HepG2 (cell line): ENCODE data around the gene CTSZ. TPM values are rescaled to one million over a fixed set of nuclear protein-coding genes. Genes with fewer than 3 reads are reported as not detected.

Experiments
- ATAC-seq: fragments of 200-7000 bp; cut with Tn5 transposase; 3 replicates; pipeline ENCODE4 v1.9.1; 2020; ENCODE audit warnings: mild to moderate bottlenecking, moderate library complexity
- BruUV-seq: library from RNA; stranded (reverse); fragments of 400-500 nt; replicated peaks from 2 replicates; lab custom pipeline; 2021; lab: Mats Ljungman, UMichigan
- CTCF ChIA-PET: fragments of 300-600 bp; formaldehyde crosslinking; extraction: SDS; loops from one replicate; lab custom pipeline; 2021; ENCODE audit warnings: low total read pairs, inconsistent platforms, low intra/inter-chr PET ratio; lab: Yijun Ruan, JAX
- POLR2A ChIA-PET: fragments of 350-600 bp; sonication (Branson Sonifier 250); formaldehyde crosslinking; loops from one replicate; lab custom pipeline; 2020; ENCODE audit warnings: antibody characterized with exemption, inconsistent platforms; lab: Yijun Ruan, JAX
- DNase-seq: peaks from one replicate; pipeline ENCODE4 v3.0.0-alpha.2; 2015; ENCODE audit warnings: low spot score
- FAIRE-seq: peaks from 3 replicates; lab custom pipeline; 2011; peaks lifted over from hg19 to GRCh38; lab: Jason Lieb, UNC
- H2AFZ ChIP-seq: one replicate; pipeline ENCODE4 v1.6.1; 2011; ENCODE audit warnings: low read length, inconsistent platforms
- H3K27ac ChIP-seq: fragments of 300-600 bp; 3 replicates; pipeline ENCODE4 v1.8.0; 2011; ENCODE audit warnings: mixed run types, mild to moderate bottlenecking, mixed read lengths, low read length, inconsistent platforms; ENCODE audit not compliant: insufficient read depth; ENCODE audit errors: extremely low read length
- H3K27me3 ChIP-seq, 2 experiments: fragments of 200-600 bp in 1 of 2; 2 replicates in 1 of 2; 3 replicates in 1 of 2; pipeline versions ENCODE4 v1.6.0 to v1.8.0; 2011; ENCODE audit warnings: low read length in 2 of 2, mild to moderate bottlenecking in 2 of 2, moderate library complexity in 2 of 2, inconsistent platforms in 1 of 2; ENCODE audit not compliant: insufficient read depth in 2 of 2, control insufficient read depth in 1 of 2
- H3K36me3 ChIP-seq, 2 experiments: fragments of 200-600 bp in 1 of 2; replicated peaks in 1 of 2; 2 replicates in 1 of 2; 3 replicates in 1 of 2; pipeline versions ENCODE4 v1.5.1 to v1.8.0; 2011; ENCODE audit warnings: low read length in 2 of 2, inconsistent platforms in 1 of 2; ENCODE audit not compliant: insufficient read depth in 2 of 2, control insufficient read depth in 1 of 2
- H3K4me1 ChIP-seq: 2 replicates; pipeline ENCODE4 v1.5.1; 2012; ENCODE audit warnings: low read length, inconsistent platforms; ENCODE audit not compliant: insufficient read depth
- H3K4me2 ChIP-seq: 2 replicates; pipeline ENCODE4 v1.6.0; 2011; ENCODE audit warnings: low read depth, low read length, inconsistent platforms
- H3K4me3 ChIP-seq, 3 experiments: fragments of 200-600 bp in 1 of 3; sonication (generic), shearing (Covaris generic) in 1 of 3; replicated peaks in 1 of 3; 2 replicates each; pipeline ENCODE4 v1.5.1; 2011 to 2016; ENCODE audit warnings: low read length in 3 of 3, inconsistent platforms in 2 of 3, low read depth in 2 of 3, mild to moderate bottlenecking in 2 of 3, control low read depth in 1 of 3, mixed read lengths in 1 of 3; ENCODE audit not compliant: insufficient read depth in 1 of 3
- H3K79me2 ChIP-seq: one replicate; pipeline ENCODE4 v1.6.1; 2011; ENCODE audit warnings: low read length, inconsistent platforms; ENCODE audit not compliant: insufficient read depth
- H3K9ac ChIP-seq: 2 replicates; pipeline ENCODE4 v1.6.0; 2011; ENCODE audit warnings: mild to moderate bottlenecking, low read depth, low read length, inconsistent platforms; ENCODE audit not compliant: insufficient read depth
- H3K9me3 ChIP-seq: 2 replicates; pipeline ENCODE4 v1.5.1; 2012; ENCODE audit warnings: mild to moderate bottlenecking, low read length
- H4K20me1 ChIP-seq: 2 replicates; pipeline ENCODE4 v1.6.0; 2011; ENCODE audit warnings: inconsistent platforms, mild to moderate bottlenecking, low read length, moderate library complexity; ENCODE audit not compliant: insufficient read depth
- AHR ChIP-seq: IDR thresholded peaks from 2 replicates; pipeline ENCODE4 v1.6.1; 2018; ENCODE audit warnings: missing genetic modification reagents, missing compliant biosample characterization
- CC2D1A ChIP-seq: sonication (generic); formaldehyde crosslinking; IDR thresholded peaks from 2 replicates; pipeline ENCODE4 v1.8.1; 2023; ENCODE audit warnings: mild to moderate bottlenecking, missing genetic modification reagents
- CHD2 ChIP-seq: IDR thresholded peaks from 2 replicates; pipeline ENCODE4 v1.6.1; 2011; ENCODE audit warnings: low read depth, low read length, improper control_type of control experiment
- DNMT1 ChIP-seq: sonication (generic); formaldehyde crosslinking; IDR thresholded peaks from 2 replicates; pipeline ENCODE4 v1.5.1; 2020; ENCODE audit warnings: mild to moderate bottlenecking, missing genetic modification reagents
- KLF9 ChIP-seq: IDR thresholded peaks from 2 replicates; pipeline ENCODE4 v1.6.1; 2016; ENCODE audit warnings: low read depth
- MLLT10 ChIP-seq: sonication (generic); formaldehyde crosslinking; IDR thresholded peaks from 2 replicates; pipeline ENCODE4 v1.4.0; 2020; ENCODE audit warnings: missing genetic modification reagents
- ONECUT2 ChIP-seq: sonication (generic); formaldehyde crosslinking; IDR thresholded peaks from 2 replicates; pipeline ENCODE4 v1.4.0; 2020; ENCODE audit warnings: missing genetic modification reagents
- RXRB ChIP-seq: IDR thresholded peaks from 2 replicates; pipeline ENCODE4 v1.6.1; 2016; ENCODE audit warnings: borderline replicate concordance, missing genetic modification reagents, missing compliant biosample characterization
- SMARCC2 ChIP-seq: fragments of 450-650 bp; IDR thresholded peaks from 2 replicates; pipeline ENCODE4 v1.6.1; 2017; ENCODE audit warnings: antibody characterized with exemption, mild to moderate bottlenecking
- ZBTB7A ChIP-seq: sonication (generic); formaldehyde crosslinking; IDR thresholded peaks from 2 replicates; pipeline ENCODE4 v1.8.0; 2022; ENCODE audit warnings: mild to moderate bottlenecking, missing genetic modification reagents
- ZNF136 ChIP-seq: sonication (generic); formaldehyde crosslinking; IDR thresholded peaks from 2 replicates; pipeline ENCODE4 v1.8.1; 2022; ENCODE audit warnings: low read depth, mild to moderate bottlenecking, moderate library complexity, missing genetic modification reagents
- ZNF484 ChIP-seq: sonication (generic); formaldehyde crosslinking; IDR thresholded peaks from 2 replicates; pipeline ENCODE4 v1.5.1; 2020; ENCODE audit warnings: mild to moderate bottlenecking, low read depth, missing genetic modification reagents, borderline replicate concordance
- ZNF570 ChIP-seq: sonication (generic); formaldehyde crosslinking; IDR thresholded peaks from 2 replicates; pipeline ENCODE4 v1.4.0; 2020; ENCODE audit warnings: mild to moderate bottlenecking, missing genetic modification reagents, borderline replicate concordance
- WGBS: methylation state at CpG from one replicate; pipeline ENCODE4 v1.1.6; 2017; ENCODE audit warnings: low lambda C conversion rate; 5-methylcytosine and 5-hydroxymethylcytosine counted together
- in situ Hi-C: cut with HindIII; loops from 2 replicates; pipeline ENCODE4 v1.10.0; 2017; ENCODE audit warnings: low pct_unique_long_range_greater_than_20kb; ENCODE audit not compliant: extremely low pct_ligation_motif_present
- intact Hi-C: fragments of 100-400 bp; cut with micrococcal nuclease; formaldehyde crosslinking; loops from one replicate; pipeline ENCODE4 v1.10.0; 2022; ENCODE audit not compliant: unreplicated experiment
- polyA plus RNA-seq, 8 experiments: library from polyadenylated mRNA; depleted of rRNA in 3 of 8; stranded (reverse) in 7 of 8; unstranded in 1 of 8; fragments of >200 nt; fragmentation: Illumina TruSeq in 4 of 8; extraction: Trizol in 4 of 8; gene quantifications; 2 replicates each; pipeline versions ENCODE4 v1.2.1 to v1.2.3, GENCODE V29; 2011 to 2016; ENCODE audit warnings: low read depth in 4 of 8, missing spikeins in 1 of 8, mixed read lengths in 1 of 8; ENCODE audit not compliant: insufficient read depth in 1 of 8
- total RNA-seq, 5 experiments: library from RNA; depleted of rRNA; stranded (reverse); fragments of >200 nt; fragmentation: Illumina TruSeq; extraction: Trizol; gene quantifications; 2 replicates each; pipeline ENCODE4 v1.2.3, GENCODE V29; 2016; ENCODE audit warnings: low read depth in 1 of 5
- TF ChIP-seq, protein P1 (sequence below): sonication (generic); formaldehyde crosslinking; IDR thresholded peaks from 2 replicates; pipeline ENCODE4 v1.8.1; 2023; ENCODE audit warnings: mild to moderate bottlenecking, missing genetic modification reagents, borderline replicate concordance
- TF ChIP-seq, protein P2 (sequence below): sonication (generic); formaldehyde crosslinking; IDR thresholded peaks from 2 replicates; pipeline ENCODE4 v1.9.0; 2022; ENCODE audit warnings: low read depth, missing genetic modification reagents
- TF ChIP-seq, protein P3 (sequence below): IDR thresholded peaks from 2 replicates; pipeline ENCODE4 v1.6.1; 2016; ENCODE audit warnings: missing biosample characterization, missing genetic modification reagents, low read depth
- TF ChIP-seq, protein P4 (sequence below), 2 experiments: sonication (generic) in 1 of 2; formaldehyde crosslinking in 1 of 2; IDR thresholded peaks; 2 replicates each; pipeline versions ENCODE4 v1.4.0 to v1.6.1; 2018 to 2020; ENCODE audit warnings: missing genetic modification reagents in 2 of 2, borderline replicate concordance in 1 of 2, low read depth in 1 of 2, mild to moderate bottlenecking in 1 of 2, missing biosample characterization in 1 of 2
- TF ChIP-seq, protein P5 (sequence below): sonication (generic); formaldehyde crosslinking; IDR thresholded peaks from 2 replicates; pipeline ENCODE4 v1.4.0; 2020; ENCODE audit warnings: mild to moderate bottlenecking, missing genetic modification reagents

Gene CTSZ
- total and polyA plus RNA-seq, 2 of the 13 experiments (the other 11 are each of a cell fraction or from before 2014, with no cell fraction given): 0.33 TPM; not detected in 1

DNA sequence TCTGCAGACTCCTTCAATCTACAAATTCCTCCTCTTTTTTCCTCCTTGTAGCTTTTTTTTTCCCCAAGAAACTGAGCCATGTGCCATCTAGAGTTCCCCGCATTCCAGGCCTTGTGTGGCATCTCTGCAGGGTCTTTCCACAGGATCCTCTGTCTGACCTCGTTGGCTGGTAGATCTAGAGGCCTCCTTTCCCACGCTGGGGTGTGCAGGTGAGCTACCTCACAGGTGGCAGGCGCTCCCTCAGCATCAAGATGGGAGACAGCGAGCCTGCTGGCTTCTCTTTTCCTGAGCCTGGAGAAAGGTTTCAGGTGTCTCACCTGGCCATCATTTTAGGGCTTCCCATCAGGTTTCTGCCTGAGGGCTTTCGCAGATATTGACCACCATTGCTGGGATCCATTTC, 35.6 kb downstream of the CTSZ start:
- ATAC-seq (no peak), DNase-seq (no peak), FAIRE-seq (no peak)
- H3K4me1 ChIP-seq: peaks cover 9% of the 10 kb centered on the region
- H3K4me2 ChIP-seq: no peak overlapping the region
- in situ Hi-C loops (no loop called here), intact Hi-C loops (no loop called here)
- 25% methylated on average over 6 of the region's 6 CpGs for WGBS
- H3K79me2 ChIP-seq: no peaks in the 10 kb centered on the region
- no TSS peak for BruUV-seq
- peaks cover 5 to 27% of the 10 kb centered on the region in 2 experiments; a peak in 3 of 5 replicates for H3K27me3 ChIP-seq
- no peak overlapping the region for H3K27ac ChIP-seq
- H3K36me3 ChIP-seq: no peaks in the 10 kb centered on the region
- H4K20me1 ChIP-seq: no peaks in the 10 kb centered on the region
- H3K9me3 ChIP-seq: peaks cover 21% of the 10 kb centered on the region
- no peak overlapping the region for H2AFZ ChIP-seq
- POLR2A ChIA-PET: no interaction called here
- CTCF ChIA-PET: no interaction called here
- no peak overlapping the region for H3K9ac ChIP-seq
- H3K4me3 ChIP-seq: no peak overlapping the region
- no peak for TF ChIP-seq ONECUT2 (CRISPR knock-in tag)
- no peak for TF ChIP-seq RXRB (CRISPR knock-in tag)
- TF ChIP-seq ZNF570: no peak
- TF ChIP-seq, protein P1, sequence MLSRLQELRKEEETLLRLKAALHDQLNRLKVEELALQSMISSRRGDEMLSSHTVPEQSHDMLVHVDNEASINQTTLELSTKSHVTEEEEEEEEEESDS (CRISPR knock-in tag): no peak
- no peak for TF ChIP-seq MLLT10 (CRISPR knock-in tag)
- TF ChIP-seq CC2D1A (CRISPR knock-in tag): no peak
- no peak for TF ChIP-seq CHD2
- no peak for TF ChIP-seq ZNF136
- TF ChIP-seq, protein P2, sequence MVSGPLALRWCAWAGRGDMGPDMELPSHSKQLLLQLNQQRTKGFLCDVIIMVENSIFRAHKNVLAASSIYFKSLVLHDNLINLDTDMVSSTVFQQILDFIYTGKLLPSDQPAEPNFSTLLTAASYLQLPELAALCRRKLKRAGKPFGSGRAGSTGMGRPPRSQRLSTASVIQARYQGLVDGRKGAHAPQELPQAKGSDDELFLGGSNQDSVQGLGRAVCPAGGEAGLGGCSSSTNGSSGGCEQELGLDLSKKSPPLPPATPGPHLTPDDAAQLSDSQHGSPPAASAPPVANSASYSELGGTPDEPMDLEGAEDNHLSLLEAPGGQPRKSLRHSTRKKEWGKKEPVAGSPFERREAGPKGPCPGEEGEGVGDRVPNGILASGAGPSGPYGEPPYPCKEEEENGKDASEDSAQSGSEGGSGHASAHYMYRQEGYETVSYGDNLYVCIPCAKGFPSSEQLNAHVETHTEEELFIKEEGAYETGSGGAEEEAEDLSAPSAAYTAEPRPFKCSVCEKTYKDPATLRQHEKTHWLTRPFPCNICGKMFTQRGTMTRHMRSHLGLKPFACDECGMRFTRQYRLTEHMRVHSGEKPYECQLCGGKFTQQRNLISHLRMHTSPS (CRISPR knock-in tag): no peak
- no peak for TF ChIP-seq ZNF484 (CRISPR knock-in tag)
- TF ChIP-seq, protein P3, sequence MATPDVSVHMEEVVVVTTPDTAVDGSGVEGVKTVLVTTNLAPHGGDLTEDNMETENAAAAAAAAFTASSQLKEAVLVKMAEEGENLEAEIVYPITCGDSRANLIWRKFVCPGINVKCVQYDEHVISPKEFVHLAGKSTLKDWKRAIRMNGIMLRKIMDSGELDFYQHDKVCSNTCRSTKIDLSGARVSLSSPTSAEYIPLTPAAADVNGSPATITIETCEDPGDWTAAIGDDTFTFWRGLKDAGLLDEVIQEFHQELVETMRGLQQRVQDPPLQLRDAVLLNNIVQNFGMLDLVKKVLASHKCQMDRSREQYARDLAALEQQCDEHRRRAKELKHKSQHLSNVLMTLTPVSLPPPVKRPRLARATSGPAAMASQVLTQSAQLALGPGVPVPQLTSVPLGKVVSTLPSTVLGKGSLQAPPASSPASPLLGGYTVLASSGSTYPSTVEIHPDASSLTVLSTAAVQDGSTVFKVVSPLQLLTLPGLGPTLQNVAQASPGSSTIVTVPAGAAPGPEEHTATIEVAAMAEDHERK (CRISPR knock-in tag): no peak
- TF ChIP-seq SMARCC2: no peak
- TF ChIP-seq ZBTB7A (CRISPR knock-in tag): no peak
- no peak for TF ChIP-seq DNMT1 (CRISPR knock-in tag)
- no peak for TF ChIP-seq AHR
- TF ChIP-seq, protein P4, sequence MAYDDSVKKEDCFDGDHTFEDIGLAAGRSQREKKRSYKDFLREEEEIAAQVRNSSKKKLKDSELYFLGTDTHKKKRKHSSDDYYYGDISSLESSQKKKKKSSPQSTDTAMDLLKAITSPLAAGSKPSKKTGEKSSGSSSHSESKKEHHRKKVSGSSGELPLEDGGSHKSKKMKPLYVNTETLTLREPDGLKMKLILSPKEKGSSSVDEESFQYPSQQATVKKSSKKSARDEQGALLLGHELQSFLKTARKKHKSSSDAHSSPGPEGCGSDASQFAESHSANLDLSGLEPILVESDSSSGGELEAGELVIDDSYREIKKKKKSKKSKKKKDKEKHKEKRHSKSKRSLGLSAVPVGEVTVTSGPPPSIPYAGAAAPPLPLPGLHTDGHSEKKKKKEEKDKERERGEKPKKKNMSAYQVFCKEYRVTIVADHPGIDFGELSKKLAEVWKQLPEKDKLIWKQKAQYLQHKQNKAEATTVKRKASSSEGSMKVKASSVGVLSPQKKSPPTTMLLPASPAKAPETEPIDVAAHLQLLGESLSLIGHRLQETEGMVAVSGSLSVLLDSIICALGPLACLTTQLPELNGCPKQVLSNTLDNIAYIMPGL (CRISPR knock-in tag; IDR thresholded peaks at IDR 0.05; ENCODE audit: borderline replicate concordance in 1 of 2, low read depth in 1 of 2): no peak
- TF ChIP-seq KLF9 (CRISPR knock-in tag): no peak
- TF ChIP-seq, protein P5, sequence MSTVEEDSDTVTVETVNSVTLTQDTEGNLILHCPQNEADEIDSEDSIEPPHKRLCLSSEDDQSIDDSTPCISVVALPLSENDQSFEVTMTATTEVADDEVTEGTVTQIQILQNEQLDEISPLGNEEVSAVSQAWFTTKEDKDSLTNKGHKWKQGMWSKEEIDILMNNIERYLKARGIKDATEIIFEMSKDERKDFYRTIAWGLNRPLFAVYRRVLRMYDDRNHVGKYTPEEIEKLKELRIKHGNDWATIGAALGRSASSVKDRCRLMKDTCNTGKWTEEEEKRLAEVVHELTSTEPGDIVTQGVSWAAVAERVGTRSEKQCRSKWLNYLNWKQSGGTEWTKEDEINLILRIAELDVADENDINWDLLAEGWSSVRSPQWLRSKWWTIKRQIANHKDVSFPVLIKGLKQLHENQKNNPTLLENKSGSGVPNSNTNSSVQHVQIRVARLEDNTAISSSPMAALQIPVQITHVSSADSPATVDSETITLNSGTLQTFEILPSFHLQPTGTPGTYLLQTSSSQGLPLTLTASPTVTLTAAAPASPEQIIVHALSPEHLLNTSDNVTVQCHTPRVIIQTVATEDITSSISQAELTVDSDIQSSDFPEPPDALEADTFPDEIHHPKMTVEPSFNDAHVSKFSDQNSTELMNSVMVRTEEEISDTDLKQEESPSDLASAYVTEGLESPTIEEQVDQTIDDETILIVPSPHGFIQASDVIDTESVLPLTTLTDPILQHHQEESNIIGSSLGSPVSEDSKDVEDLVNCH (CRISPR knock-in tag): no peak
